ENCODE measurements around the gene LCLAT1.

LCLAT1 gene

DNA sequence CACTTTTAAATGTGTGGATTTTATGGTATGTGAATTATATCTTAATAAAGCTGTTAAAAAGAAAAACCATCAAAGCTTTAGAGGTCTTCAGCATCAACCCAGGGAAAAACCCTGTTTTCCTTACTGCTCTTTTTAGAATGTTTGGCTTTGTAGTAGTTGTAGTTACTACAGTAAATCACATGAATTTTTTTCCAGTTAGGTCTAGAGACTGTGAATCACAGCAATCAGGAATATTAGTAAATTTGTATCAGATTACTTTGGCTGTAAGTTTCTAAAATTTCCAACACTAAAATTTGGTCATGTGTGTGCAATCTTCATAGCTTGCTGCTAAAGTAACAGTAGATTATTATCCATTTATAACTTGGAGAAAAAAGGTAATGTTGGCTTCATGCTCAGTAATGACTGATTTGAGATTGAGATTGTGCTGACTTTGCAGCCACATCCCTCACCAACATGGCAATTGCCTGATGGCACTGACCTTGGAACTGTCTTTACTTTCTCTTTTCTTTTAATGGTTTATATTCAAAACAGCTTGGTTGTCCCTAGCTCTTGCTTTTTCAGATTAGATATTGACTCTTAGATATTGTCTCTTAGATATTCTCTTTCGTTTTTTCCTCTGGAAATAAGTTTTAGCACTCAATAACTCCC is 41.1 kb downstream of the LCLAT1 start:
- Histone ChIP-seq H3K4me3 (ENCODE audit: low read length) (no peak overlapping the region), H3K36me3 (ENCODE audit: control insufficient read depth, low read length) (no peaks in the 10 kb centered on the region), H3F3A (ENCODE audit: control insufficient read depth, insufficient read depth) (no peaks in the 10 kb centered on the region), H3K27ac (ENCODE audit: low read depth, low read length) (no peak overlapping the region), H3K9me2 (replicated peaks; ENCODE audit: control insufficient read depth, low read length) (no peaks in the 10 kb centered on the region), H4K20me1 (ENCODE audit: control insufficient read depth, insufficient read depth, low read depth, low read length) (no peaks in the 10 kb centered on the region), H3K27me3 (ENCODE audit: control insufficient read depth, low read length) (no peaks in the 10 kb centered on the region), H3K79me2 (ENCODE audit: control insufficient read depth, low read length) (peaks cover 57% of the 10 kb centered on the region), H3K4me2 (ENCODE audit: low read length) (no peak overlapping the region), H3K4me1 (ENCODE audit: control insufficient read depth, low read length) (peaks cover 7% of the 10 kb centered on the region; the same call in 1 of the 2 replicates), H3K9me3 (ENCODE audit: control insufficient read depth, insufficient read depth, low read length) (no peaks in the 10 kb centered on the region)
- no peak for TF ChIP-seq EZH2phosphoT487 (IDR thresholded peaks at IDR 0.05; ENCODE audit: borderline replicate concordance, low read length)
- TF ChIP-seq, protein P1, sequence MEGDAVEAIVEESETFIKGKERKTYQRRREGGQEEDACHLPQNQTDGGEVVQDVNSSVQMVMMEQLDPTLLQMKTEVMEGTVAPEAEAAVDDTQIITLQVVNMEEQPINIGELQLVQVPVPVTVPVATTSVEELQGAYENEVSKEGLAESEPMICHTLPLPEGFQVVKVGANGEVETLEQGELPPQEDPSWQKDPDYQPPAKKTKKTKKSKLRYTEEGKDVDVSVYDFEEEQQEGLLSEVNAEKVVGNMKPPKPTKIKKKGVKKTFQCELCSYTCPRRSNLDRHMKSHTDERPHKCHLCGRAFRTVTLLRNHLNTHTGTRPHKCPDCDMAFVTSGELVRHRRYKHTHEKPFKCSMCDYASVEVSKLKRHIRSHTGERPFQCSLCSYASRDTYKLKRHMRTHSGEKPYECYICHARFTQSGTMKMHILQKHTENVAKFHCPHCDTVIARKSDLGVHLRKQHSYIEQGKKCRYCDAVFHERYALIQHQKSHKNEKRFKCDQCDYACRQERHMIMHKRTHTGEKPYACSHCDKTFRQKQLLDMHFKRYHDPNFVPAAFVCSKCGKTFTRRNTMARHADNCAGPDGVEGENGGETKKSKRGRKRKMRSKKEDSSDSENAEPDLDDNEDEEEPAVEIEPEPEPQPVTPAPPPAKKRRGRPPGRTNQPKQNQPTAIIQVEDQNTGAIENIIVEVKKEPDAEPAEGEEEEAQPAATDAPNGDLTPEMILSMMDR (IDR thresholded peaks at IDR 0.05; ENCODE audit: low read depth, low read length, poor library complexity, severe bottlenecking) = no peak

DNA sequence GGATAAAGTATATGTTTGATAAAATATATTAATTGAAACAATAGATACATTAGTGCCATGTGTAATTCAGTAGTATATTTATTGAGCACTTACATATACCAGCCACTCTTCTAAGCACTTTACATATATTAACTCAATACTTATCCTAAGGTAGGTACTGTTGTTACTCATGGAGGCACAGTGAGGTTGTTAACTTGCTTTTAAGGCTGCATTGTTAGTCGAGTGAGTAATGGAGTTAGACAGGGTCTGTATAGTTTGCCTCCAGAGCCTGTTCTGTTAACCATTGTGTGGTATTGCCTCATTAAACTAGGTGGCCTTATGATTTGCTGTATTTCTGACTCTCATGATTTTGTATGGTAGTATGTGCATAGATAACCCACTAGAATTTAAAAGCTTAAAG is 44.2 kb downstream of the LCLAT1 start:
- TF ChIP-seq, protein P1 (IDR thresholded peaks at IDR 0.05; ENCODE audit: low read depth, low read length, poor library complexity, severe bottlenecking) = no peak
- TF ChIP-seq EZH2phosphoT487 (IDR thresholded peaks at IDR 0.05; ENCODE audit: borderline replicate concordance, low read length) = no peak
- Histone ChIP-seq H3K9me2 (replicated peaks; ENCODE audit: control insufficient read depth, low read length) (no peaks in the 10 kb centered on the region), H3K4me3 (ENCODE audit: low read length) (no peak overlapping the region), H3F3A (ENCODE audit: control insufficient read depth, insufficient read depth) (no peaks in the 10 kb centered on the region), H4K20me1 (ENCODE audit: control insufficient read depth, insufficient read depth, low read depth, low read length) (no peaks in the 10 kb centered on the region), H3K27me3 (ENCODE audit: control insufficient read depth, low read length) (no peaks in the 10 kb centered on the region), H3K4me2 (ENCODE audit: low read length) (no peak overlapping the region), H3K79me2 (ENCODE audit: control insufficient read depth, low read length) (peaks cover 55% of the 10 kb centered on the region), H3K27ac (ENCODE audit: low read depth, low read length) (no peak overlapping the region), H3K4me1 (ENCODE audit: control insufficient read depth, low read length) (peaks cover 16% of the 10 kb centered on the region), H3K9me3 (ENCODE audit: control insufficient read depth, insufficient read depth, low read length) (peaks cover 2% of the 10 kb centered on the region; the same call in 1 of the 2 replicates), H3K36me3 (ENCODE audit: control insufficient read depth, low read length) (0 out of 2 replicates have a peak, but pooled peaks cover 5% of the 10 kb centered on the region)

- Histone ChIP-seq H3K27ac (ENCODE audit: low read depth, low read length) (no peak overlapping the region), H3K4me2 (ENCODE audit: low read length) (no peak overlapping the region), H3K9me3 (ENCODE audit: control insufficient read depth, insufficient read depth, low read length) (peaks cover 5% of the 10 kb centered on the region; the same call in 1 of the 2 replicates), H3K27me3 (ENCODE audit: control insufficient read depth, low read length) (no peaks in the 10 kb centered on the region), H3K9me2 (replicated peaks; ENCODE audit: control insufficient read depth, low read length) (no peaks in the 10 kb centered on the region), H3F3A (ENCODE audit: control insufficient read depth, insufficient read depth) (no peaks in the 10 kb centered on the region), H3K36me3 (ENCODE audit: control insufficient read depth, low read length) (0 out of 2 replicates have a peak, but pooled peaks cover 9% of the 10 kb centered on the region), H3K4me3 (ENCODE audit: low read length) (no peak overlapping the region), H3K79me2 (ENCODE audit: control insufficient read depth, low read length) (peaks cover 53% of the 10 kb centered on the region), H4K20me1 (ENCODE audit: control insufficient read depth, insufficient read depth, low read depth, low read length) (no peaks in the 10 kb centered on the region), H3K4me1 (ENCODE audit: control insufficient read depth, low read length) (peaks cover 17% of the 10 kb centered on the region)
- TF ChIP-seq, protein P1 (IDR thresholded peaks at IDR 0.05; ENCODE audit: low read depth, low read length, poor library complexity, severe bottlenecking) = no peak
- TF ChIP-seq EZH2phosphoT487 (IDR thresholded peaks at IDR 0.05; ENCODE audit: borderline replicate concordance, low read length) = no peak
Observed at GRCh38 chr2:30492185-30492584, 45.1 kb downstream of the LCLAT1 start.

Measured in DOHH2 (cell line).